NOMO-1 (cell line): ENCODE results near the gene CHDH.

ENCODE experiments used
- DNase-seq, 2 experiments: peaks; one replicate each; lab custom pipeline; 2025; ENCODE audit not compliant: unreplicated experiment in 2 of 2; lab: John Stamatoyannopoulos, UW

CHDH gene, protein sequence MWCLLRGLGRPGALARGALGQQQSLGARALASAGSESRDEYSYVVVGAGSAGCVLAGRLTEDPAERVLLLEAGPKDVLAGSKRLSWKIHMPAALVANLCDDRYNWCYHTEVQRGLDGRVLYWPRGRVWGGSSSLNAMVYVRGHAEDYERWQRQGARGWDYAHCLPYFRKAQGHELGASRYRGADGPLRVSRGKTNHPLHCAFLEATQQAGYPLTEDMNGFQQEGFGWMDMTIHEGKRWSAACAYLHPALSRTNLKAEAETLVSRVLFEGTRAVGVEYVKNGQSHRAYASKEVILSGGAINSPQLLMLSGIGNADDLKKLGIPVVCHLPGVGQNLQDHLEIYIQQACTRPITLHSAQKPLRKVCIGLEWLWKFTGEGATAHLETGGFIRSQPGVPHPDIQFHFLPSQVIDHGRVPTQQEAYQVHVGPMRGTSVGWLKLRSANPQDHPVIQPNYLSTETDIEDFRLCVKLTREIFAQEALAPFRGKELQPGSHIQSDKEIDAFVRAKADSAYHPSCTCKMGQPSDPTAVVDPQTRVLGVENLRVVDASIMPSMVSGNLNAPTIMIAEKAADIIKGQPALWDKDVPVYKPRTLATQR

DNA sequence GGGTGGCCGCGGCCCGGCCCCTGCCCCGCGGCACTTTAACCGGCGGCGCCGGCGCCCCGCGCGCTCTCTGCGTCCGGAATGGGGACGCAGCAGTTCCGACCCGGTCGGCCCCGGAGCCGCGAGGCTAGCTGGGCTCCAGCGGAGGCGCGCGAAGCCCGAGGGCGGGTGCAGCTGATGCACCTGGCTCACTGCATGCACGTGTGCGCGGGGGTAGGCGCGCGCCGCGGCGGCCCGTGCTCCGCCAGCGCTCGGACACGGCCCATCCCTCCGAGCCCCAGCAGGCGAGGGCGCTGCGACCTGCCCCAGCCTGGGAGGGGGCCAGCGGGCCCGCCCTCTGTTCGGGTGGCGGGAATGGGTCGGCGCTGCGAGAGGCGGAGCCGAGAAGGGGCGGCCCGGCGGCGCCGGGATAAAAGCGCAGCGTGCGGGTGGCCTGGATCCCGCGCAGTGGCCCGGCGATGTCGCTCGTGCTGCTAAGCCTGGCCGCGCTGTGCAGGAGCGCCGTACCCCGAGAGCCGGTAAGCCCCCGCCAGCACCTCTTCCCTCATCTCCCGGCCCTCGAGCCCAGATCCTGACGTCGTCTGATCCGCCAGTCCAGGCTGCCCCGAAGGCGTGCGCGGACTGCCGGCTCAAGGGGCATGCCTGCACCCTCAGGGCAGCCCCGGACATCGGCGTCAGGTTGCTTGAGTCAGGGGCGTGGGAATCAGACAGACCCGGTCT lies at the start of gene CHDH, which contains the start of gene IL17RB:
Gene CHDH (minus strand): TSS at position 286 of the 717 bp plus-strand sequence. CDS start 22,411 bp downstream, outside the sequence.
Gene IL17RB (plus strand): TSS at position 435 of the 717 bp plus-strand sequence. CDS start 21 bp downstream, at position 456.
- no peak for DNase-seq

DNA sequence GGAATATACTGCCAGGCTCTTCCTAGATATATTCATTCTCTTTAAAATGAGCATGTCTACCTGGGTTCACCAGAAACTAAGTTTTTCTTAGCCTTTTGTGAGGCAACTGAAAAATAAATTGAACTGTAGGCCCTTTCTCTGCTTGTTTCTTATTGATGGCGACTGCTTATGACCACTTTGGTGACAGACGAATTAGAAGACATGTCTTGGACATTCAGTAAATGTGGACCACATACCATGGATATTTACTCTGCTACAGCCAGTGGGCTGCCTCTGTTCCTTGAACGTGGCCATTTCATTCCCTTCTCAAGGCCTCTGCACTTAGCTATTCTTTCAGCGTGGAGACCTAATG lies 46.0 kb upstream of the CHDH start:
- DNase-seq = no peak

DNA sequence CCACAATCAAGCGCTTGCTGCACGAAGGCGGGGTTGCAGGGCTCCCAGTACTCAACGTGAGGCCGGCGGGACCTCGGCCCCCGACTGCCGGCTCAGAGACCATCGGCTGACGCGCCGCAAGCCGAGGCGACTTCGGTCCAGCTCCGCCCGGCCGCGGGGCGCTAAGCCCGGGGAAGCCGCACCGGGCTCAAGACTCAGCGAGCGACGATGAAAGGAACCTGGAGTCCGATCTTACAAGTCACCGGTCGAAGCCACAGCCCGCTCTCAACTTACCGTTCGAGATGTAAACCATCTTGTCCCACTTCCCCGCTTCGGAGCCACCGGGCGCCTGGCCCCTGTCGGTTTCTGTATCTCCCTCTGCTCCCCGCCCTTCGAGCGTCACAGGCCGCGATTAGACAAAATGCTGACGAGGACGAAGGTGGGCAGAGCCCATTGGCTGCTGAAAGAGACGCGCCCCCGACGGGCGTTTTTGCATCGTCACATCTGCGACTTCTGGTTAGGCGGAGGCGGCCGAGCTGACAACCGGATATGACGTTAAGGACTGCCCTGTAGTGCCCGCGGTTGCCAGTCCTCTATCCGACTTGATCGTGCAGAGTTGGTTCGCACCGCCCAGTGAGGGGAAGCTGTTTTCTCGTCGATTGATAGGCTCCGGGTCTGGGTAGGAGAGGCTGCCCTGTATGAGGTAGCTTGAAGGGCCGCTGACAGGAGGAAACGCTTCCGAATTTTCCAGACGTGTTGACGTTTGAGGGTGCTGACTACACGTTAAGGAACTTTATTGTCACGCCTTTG lies 45.5 kb upstream of the CHDH start, which contains the start of gene SELENOK:
Gene SELENOK (minus strand): TSS at position 363 of the 789 bp plus-strand sequence.
- peak; percentile 98 to 99 for DNase-seq

DNA sequence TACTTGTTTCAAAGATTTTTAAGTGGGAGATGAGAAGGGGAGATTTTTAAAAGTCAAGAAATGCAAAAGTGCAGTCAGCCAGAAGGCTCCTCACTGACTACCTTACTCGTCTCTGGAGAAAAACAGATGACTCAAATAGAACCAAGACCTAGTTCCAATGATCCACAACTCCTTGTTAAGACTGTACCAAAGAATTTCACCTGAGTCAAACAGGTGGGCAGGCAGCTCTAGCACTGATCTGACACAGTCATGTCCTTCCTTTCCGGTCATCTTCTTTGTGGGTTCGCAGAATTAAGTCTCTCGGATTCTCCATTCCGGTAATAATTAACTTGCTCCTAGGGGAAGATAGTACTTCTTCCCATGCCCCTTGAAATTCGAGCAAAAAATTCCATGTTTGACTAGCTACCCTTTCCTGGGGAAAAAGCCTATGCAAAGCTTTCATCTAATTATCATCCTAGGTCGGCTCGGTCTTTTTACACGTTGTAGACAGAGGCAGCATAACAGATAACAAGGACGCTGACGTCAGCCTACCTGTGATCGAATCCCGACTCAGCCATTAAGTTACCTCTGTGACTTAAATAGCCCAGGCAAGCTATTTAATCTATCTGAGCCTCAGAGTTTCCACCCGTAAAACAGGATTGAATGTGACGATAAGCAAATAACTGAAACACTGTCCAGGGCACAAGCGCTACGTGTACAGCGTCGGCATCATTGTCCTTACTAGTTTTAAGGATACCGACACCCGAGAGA lies 44.7 kb upstream of the CHDH start:
- peak in 1 of 2 experiments; percentile 4 for DNase-seq

DNA sequence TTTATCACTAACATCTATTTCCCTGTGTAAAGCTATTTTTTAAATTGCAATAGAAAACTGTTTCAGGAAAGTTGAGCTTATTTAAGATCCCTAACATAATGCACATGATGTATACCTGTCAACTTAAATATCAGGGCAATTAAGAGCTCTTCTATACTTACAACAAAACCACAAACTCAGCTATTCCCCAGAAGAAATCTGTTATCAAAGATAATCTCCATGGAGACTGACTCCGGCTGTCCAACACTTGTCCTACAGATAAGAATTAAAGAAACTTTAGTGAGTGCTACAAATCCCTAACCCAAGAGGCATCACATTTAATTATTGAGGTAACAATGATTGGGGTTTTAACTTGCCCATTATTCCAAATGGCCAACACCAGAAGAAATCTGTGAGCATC lies 42.0 kb upstream of the CHDH start:
- DNase-seq = no peak

DNA sequence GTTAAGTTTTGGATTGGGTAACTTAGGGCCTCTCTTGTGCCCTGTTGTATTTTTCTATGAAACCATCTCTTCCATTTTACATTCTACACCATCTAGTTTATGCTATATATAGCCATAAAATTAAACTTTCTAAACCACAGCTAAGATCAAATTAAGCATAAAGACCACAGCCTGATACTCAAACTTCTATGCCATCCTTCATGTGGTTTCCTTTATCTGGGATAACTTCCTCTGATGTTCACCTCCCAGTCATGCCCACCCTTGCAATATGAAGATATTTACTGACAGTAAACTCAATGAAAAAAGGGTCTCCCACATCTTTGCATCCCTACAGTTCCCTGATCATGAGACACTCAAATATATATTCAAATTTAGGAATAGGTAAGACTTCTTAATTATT lies 41.2 kb upstream of the CHDH start:
- DNase-seq = no peak

DNA sequence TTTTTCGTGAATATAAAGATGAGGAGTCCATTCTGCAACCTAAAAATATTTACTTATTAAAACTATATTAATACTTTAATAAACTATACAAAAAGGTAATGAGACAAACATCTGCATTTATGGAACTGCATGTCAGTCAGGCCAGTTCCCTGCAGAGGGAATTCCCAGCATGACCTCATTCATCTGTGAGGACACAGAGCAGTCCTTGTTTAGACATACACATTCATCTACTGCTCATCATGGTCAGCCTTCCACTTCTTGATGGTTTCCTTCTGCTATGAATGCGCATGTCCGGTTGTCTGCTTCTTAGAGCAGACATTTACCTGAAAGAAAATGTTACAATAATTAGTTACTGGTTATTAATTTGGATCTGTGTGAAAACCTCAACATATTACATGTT lies 39.0 kb upstream of the CHDH start:
- DNase-seq = no peak

DNA sequence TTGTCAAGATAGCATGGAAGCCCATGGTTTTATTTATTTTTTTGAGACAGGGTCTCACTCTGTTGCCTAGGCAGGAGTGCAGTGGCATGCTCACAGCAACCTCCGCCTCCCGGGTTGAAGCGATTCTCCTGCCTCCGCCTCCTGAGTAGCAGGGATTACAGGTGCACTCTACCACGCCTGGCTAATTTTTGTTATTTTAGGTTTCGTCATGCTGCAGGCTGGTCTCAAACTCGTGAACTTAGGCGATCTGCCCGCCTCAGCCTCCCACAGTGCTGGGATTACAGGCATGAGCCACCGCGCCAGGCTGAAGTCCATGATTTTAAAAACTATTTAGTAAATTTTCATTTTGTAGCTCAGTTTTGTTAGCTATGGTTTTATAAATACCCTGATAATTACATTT lies 38.4 kb upstream of the CHDH start:
- no peak for DNase-seq

DNA sequence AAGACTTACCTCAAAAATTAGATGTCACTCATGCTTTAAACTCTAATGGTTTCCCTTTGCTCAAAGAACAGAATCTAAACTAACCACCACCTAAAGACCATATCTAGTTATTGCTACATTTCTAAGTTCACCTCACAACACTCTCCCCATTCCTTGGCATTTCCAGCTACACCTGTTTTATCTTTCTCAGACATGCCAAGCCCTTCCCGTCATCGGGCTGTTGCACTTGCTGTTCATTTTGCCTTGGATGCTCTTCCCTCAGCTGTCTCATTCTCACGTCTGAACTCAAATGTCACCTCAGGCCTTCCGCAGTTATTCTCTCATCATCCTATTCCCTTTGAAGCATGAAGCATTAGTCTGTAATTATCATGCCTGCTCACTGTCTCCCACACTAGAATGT lies 36.8 kb upstream of the CHDH start:
- DNase-seq = no peak

DNA sequence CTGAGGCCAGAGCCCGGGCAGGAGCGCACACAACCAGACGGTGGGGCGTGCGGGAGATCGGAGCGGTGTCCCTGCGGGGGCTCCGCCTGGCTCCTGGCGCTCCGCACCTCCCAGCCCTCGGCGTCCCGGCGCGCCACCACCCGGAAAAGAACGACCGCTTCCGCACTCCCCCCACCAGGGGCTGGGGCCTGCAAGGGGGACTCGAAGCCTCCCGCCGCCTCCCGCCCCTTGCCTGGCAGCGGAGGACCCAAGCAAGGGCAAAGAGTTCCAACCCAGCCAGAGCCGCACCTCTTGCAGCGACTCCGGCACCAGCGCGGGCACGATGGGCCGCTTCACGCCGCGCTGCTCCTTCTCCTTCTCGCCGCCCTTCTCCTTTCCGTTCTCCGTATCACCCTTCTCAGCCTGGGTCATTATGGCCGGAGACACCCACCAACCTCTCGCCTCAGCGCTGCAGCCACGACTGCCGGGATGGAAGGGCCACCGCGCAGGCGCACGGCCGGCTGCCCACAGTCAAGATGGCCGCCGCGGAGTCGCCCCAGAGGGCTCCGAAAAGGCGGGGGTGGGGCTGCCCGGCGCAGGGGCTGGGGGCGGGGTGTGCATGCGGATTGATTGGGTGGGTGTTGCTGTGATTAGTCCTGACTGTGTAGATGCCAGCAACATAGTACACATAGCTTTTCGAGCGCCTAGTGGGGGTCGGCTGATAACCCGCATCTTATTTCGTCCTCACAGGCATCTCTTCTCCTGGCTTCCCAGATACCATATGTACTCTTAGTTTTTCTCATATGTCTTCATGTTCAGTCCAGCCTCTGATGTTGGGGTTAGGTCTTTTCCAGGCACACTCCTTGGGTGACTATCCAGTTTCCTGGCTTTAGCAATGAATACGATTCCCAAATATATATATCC lies 35.7 kb upstream of the CHDH start, which contains the start of gene ACTR8:
Gene ACTR8 (minus strand): TSS at position 462 of the 903 bp plus-strand sequence. CDS start 51 bp downstream, at position 411.
- DNase-seq = peak; percentile 84 to 89

DNA sequence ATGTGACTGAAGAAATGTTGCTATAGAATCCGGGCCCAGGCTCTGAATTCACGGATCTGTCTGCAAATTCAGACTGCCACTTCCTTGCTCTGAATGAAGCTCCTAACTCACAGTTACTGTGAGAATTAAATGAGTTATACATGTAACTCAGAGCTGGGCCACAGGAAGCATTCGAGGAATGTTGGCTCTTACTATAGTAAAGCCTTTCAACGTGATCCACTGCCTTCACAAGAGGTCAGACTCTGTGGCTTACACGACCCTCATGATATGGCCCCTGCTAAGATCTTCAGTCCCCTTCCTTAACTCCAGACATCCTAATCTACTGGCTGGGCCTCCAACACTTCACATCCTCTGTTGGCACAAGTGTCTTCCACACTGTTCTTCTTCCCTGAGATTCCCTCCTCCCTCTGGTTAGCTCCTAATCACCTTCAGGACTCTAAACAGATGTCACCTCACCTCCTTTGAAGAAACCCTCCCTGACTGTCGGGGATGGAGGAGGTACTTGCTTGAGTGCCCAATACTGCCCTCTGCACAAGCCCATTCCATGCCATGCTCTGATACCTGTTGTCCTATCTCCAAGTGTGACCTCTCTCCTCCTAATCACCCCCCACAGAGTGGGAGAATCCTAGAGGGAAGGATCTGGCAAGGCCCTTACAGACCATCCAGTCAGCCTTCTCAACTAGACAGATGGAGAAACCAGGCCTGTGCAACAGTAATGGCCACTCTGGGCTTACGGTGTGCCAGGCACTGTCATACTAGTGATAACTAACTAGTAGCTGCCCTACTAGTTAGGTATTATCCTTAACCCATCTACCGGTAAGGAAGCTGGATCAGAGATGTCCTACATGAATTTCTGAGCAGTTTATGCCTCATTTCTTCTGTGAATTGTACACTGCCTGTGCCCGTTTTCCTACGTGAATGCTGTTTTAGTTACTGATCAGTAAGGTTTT lies 34.5 kb upstream of the CHDH start:
- DNase-seq = no peak

DNA sequence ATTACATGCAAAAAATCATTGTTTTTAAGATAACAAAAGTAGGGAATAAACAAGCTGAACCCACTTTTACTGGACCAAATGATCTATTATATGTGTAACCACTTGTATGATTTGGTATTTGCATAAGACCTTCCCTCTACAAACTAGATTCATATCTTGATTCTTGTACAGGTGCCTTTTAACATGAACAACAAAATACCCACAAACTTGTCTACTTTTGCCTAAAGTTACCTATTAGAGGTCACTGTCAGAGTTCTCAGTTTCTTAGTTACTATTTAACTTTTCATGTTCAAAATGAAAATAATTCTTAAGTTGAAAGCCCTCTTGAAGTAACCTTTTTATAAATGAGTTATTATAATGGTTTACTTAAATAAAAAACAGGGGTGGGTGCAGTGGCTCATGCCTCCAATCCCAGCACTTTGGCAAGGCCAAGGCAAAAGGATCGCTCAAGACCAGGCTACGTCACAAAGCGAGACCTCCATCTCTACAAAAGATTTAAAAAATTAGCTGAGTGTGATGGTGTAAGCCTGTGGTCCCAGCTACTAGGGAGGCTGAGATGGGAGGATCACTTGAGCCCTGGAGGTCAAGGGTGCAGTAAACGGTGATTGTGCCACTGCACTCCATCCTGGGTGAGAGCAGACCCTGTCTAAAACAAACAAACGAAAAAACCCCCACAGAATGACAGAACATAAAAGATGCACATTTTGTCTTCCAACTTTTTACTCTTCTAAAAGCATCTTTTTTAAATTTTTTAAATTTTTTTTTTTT lies 19.7 kb upstream of the CHDH start:
- DNase-seq = no peak

DNA sequence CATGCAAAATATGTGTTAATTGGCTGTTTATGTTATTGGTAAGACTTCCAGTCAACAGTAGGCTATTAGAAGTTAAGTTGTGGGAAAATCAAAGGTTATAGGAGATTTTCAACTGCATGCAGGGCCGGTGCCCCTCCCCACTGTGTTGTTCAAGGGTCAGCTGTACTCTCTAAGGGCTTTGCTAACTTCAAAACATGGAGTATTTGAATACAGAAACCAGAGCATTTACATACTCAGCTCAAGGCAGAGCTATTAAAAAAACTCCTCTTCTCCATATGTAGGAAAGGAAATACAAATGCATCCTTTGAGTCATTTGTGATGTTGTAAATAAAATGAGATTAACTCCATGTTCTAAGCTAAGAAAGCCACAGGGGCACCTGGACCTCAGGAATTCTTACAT lies 16.9 kb upstream of the CHDH start:
- no peak for DNase-seq

DNA sequence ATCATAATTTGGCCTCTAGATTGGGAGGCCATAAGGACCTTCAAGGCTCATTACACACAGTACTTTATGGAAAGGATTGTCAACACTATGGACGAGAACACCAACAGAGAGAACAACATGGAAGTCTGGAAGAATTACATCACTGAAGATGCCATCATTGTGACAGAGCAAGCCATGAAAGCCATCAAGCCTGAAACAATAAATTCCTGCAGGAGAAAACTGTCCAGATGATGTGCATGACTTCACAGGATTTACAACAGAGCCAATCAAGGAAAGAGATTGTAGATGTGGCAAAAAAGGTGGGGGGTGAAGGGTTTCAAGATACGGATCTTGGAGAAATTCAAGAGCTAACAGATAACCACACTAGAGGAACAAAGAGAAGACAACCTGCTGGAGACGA lies 16.0 kb upstream of the CHDH start:
- DNase-seq = no peak

DNA sequence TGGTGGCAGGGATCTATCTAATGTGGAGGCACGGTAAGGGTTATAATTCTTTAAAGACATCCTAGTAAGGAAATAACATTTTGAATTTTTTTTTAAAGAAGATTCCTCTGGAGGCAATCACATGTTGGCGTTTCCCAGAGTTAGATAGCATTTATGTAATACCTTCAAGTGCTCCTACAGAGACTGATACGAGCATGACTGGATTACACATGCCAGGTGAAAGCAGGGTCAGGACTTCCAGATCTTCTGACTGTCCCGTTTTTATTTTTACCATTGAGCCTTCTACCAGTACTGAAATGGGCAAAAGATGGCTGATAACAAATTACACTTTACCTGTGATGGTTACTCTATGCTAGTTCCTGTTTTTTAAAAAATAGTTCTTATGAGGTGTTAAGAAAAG lies 14.0 kb upstream of the CHDH start:
- DNase-seq = no peak

DNA sequence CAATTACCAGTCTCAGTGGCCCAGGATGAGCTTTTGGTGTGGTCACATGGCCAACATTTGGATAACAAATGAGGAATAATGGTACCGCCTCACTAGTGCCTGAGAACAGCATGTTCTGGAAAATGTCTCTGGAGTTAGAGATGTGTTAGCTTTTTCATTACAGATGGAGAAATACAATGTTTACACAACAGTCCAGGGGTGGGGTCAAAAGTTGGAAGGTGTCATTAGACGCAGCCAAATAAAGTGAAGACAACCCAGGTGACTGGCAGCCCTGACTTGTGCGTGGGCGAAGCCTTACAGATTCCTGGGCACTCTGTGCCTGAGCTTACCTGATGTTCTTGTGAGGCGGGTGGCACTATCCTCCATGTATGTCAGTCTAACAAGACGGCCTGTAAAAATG lies 13.0 kb upstream of the CHDH start:
- no peak for DNase-seq

DNA sequence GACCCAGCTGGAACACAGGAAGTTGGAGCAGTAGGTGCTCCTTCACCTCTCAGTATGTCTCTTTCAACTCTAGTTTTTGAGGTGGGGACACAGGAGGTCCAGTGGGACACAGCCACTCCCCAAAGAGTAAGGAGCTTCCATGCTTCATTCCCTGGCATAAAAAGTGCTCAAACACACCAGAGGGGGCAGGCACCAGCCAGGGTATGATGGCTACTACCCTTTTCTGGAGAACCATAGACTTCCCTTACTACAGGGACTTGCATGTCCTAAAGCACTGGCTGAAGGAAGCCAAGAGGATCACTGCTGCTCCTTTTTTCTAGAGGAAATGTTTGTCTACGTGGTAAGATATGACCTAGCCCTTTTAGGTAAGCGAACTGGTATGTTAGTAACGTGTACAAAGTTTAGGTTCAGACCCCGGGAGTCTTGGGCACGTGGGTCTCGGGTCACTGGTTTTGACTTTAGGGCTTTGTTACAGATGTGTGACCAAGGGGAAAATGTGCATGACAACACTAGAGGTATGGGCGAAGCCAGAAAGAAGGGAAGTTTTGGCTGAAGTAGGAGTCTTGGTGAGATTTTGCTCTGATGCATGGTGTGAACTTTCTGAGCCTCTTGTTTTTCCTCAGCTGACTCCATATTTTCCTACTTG lies 12.0 kb upstream of the CHDH start:
- DNase-seq = no peak
